Kidney (tissue), 14 donors: ENCODE results near the gene SAP30L. TPM values are rescaled to one million over a fixed set of nuclear protein-coding genes. Genes with fewer than 3 reads are reported as not detected.

ENCODE experiments used
- DNase-seq, 5 donors: peaks; one replicate each; pipeline ENCODE4 v3.0.0-alpha.2; 2013 to 2020
- FAIRE-seq: peaks from 2 replicates; lab custom pipeline; 2012; peaks lifted over from hg19 to GRCh38; lab: Jason Lieb, UNC
- H3K27ac ChIP-seq, 2 donors: one replicate each; pipeline ENCODE4 v1.7.0; 2013; ENCODE audit warnings: low read depth in 2 of 2, low read length in 2 of 2, inconsistent platforms in 1 of 2
- H3K27me3 ChIP-seq: one replicate; pipeline ENCODE4 v1.7.1; 2013; ENCODE audit warnings: low read length, inconsistent platforms; ENCODE audit not compliant: control insufficient read depth, insufficient read depth
- H3K36me3 ChIP-seq, 3 donors: one replicate each; pipeline versions ENCODE4 v1.7.0 to v1.7.1; 2013; ENCODE audit warnings: low read length in 3 of 3, control low read depth in 1 of 3, inconsistent platforms in 1 of 3; ENCODE audit not compliant: insufficient read depth in 3 of 3, control insufficient read depth in 2 of 3
- H3K4me1 ChIP-seq, 3 donors: one replicate each; pipeline versions ENCODE4 v1.7.0 to v1.7.1; 2013; ENCODE audit warnings: low read length in 3 of 3, inconsistent platforms in 1 of 3, low read depth in 1 of 3; ENCODE audit not compliant: control insufficient read depth in 2 of 3, insufficient read depth in 2 of 3
- H3K4me3 ChIP-seq, 3 donors: one replicate each; pipeline versions ENCODE4 v1.7.0 to v1.8.1; 2013; ENCODE audit warnings: low read length in 3 of 3, control low read depth in 1 of 3, inconsistent platforms in 1 of 3
- H3K9ac ChIP-seq, 3 donors: one replicate each; pipeline versions ENCODE4 v1.7.0 to v1.7.1; 2013; ENCODE audit warnings: low read length in 3 of 3, control low read depth in 1 of 3, inconsistent platforms in 1 of 3
- H3K9me3 ChIP-seq, 3 donors: one replicate each; pipeline versions ENCODE4 v1.7.0 to v1.7.1; 2013; ENCODE audit warnings: low read length in 3 of 3, control low read depth in 1 of 3, inconsistent platforms in 1 of 3; ENCODE audit not compliant: control insufficient read depth in 2 of 3, insufficient read depth in 1 of 3
- intact Hi-C: fragments of 100-400 bp; cut with DNase I; formaldehyde crosslinking; loops from one replicate; pipeline ENCODE4 v1.11.1; 2022
- polyA plus RNA-seq: library from polyadenylated mRNA; stranded (reverse); fragments of 350-450 nt; fragmentation: Illumina TruSeq; extraction: RNeasy Lipid Tissue Mini Kit (QIAGEN cat#74804); gene quantifications from one replicate; pipeline ENCODE4 v1.2.3, GENCODE V29; 2014; ENCODE audit warnings: low read depth, low replicate concordance; ENCODE audit not compliant: insufficient read depth
- total RNA-seq: library from RNA; stranded (reverse); fragmentation: NEBNext Ultra II Directional; extraction: Animal tissue kit (Norgen Biotek cat#: 25700); gene quantifications from one replicate; pipeline ENCODE4 v1.2.1, GENCODE V29; 2021
- TF ChIP-seq, protein P1 (sequence below): IDR thresholded peaks from 3 replicates; pipeline ENCODE4 v1.5.1; 2012; ENCODE audit warnings: mild to moderate bottlenecking, moderate library complexity, borderline replicate concordance; ENCODE audit not compliant: insufficient read depth; ENCODE audit errors: extremely low read depth
- donor health status: control.
- donor health status: control.
- donor health status: control.
- donor health status: control.
- donor health status: control.
- donor health status: DM: yes; HTN: yes; CAD: no.
- donor health status: Normal renal cell carcinoma (clear cell type).

SAP30L gene
- total and polyA plus RNA-seq, 2 donors from 2014 or later: 30.7 to 33.0 TPM

- H3K9me3 ChIP-seq: no peaks in the 10 kb centered on the region
- H3K9ac ChIP-seq: no peak overlapping the region
- FAIRE-seq: no peak
- TF ChIP-seq, protein P1, sequence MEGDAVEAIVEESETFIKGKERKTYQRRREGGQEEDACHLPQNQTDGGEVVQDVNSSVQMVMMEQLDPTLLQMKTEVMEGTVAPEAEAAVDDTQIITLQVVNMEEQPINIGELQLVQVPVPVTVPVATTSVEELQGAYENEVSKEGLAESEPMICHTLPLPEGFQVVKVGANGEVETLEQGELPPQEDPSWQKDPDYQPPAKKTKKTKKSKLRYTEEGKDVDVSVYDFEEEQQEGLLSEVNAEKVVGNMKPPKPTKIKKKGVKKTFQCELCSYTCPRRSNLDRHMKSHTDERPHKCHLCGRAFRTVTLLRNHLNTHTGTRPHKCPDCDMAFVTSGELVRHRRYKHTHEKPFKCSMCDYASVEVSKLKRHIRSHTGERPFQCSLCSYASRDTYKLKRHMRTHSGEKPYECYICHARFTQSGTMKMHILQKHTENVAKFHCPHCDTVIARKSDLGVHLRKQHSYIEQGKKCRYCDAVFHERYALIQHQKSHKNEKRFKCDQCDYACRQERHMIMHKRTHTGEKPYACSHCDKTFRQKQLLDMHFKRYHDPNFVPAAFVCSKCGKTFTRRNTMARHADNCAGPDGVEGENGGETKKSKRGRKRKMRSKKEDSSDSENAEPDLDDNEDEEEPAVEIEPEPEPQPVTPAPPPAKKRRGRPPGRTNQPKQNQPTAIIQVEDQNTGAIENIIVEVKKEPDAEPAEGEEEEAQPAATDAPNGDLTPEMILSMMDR: no peak
- no peak for DNase-seq
- H3K27ac ChIP-seq: no peak overlapping the region
- H3K27me3 ChIP-seq: no peaks in the 10 kb centered on the region
- intact Hi-C loops: no loop called here
- H3K4me1 ChIP-seq: no peaks in the 10 kb centered on the region
- H3K36me3 ChIP-seq: no peaks in the 10 kb centered on the region
- no peak overlapping the region for H3K4me3 ChIP-seq
Measured at GRCh38 chr5:154509784-154510555, 64.2 kb downstream of the SAP30L start.

Other genes starting within 250 kb of the SAP30L start
- not detected for gene HAND1, start 32.2 kb downstream of the SAP30L start, total RNA-seq
- not detected for gene HAND1, start 32.2 kb downstream of the SAP30L start, polyA plus RNA-seq